ENCODE measurements around the gene PTPRD.

GRCh38 chr9:8674536-8674935, 1938.3 kb downstream of the PTPRD start:
- TF ChIP-seq CTCF (IDR thresholded peaks at IDR 0.05; ENCODE audit: insufficient read depth, low read length, poor library complexity, severe bottlenecking) = no peak
- no peak for TF ChIP-seq EZH2phosphoT487 (conservative IDR thresholded peaks at IDR 0.05; ENCODE audit: low read length)
